CD4-positive, alpha-beta T cell treated with Interferon alpha-2 for 1 hour (primary cell): ENCODE results near the gene BIN2.

Source experiments
- DNase-seq, 2 donors: peaks; one replicate each; pipeline ENCODE4 v3.0.0-alpha.2; 2020 to 2022

BIN2 gene

GRCh38 chr12:51323966-51324895, at the start of gene BIN2:
BIN2 (minus strand) TSS chr12:51324174; CDS start chr12:51324102, 72 bp downstream.
- DNase-seq = peak; percentile 78

- DNase-seq = no peak
Measured at GRCh38 chr12:51373187-51373586, 49.2 kb upstream of the BIN2 start.

GRCh38 chr12:51372021-51372420, 48.0 kb upstream of the BIN2 start:
- DNase-seq = no peak

- DNase-seq = no peak
Measured at GRCh38 chr12:51371295-51371953, 47.5 kb upstream of the BIN2 start.

GRCh38 chr12:51370667-51371066, 46.7 kb upstream of the BIN2 start:
- DNase-seq = no peak

GRCh38 chr12:51369581-51369980, 45.6 kb upstream of the BIN2 start:
- DNase-seq = no peak

GRCh38 chr12:51368640-51369517, 44.9 kb upstream of the BIN2 start:
- DNase-seq = peak; percentile 93 to 94

GRCh38 chr12:51365276-51365675, 41.3 kb upstream of the BIN2 start:
- no peak for DNase-seq

GRCh38 chr12:51364001-51364400, 40.0 kb upstream of the BIN2 start:
- no peak for DNase-seq

GRCh38 chr12:51362747-51363342, 38.9 kb upstream of the BIN2 start:
- DNase-seq = no peak

- no peak for DNase-seq
Measured at GRCh38 chr12:51362307-51362706, 38.3 kb upstream of the BIN2 start.

GRCh38 chr12:51361161-51362016, 37.4 kb upstream of the BIN2 start:
- no peak for DNase-seq

GRCh38 chr12:51360315-51360714, 36.3 kb upstream of the BIN2 start:
- no peak for DNase-seq

GRCh38 chr12:51359851-51360250, 35.9 kb upstream of the BIN2 start:
- no peak for DNase-seq

- DNase-seq = no peak
Measured at GRCh38 chr12:51358496-51358895, 34.5 kb upstream of the BIN2 start.

GRCh38 chr12:51357374-51358047, 33.5 kb upstream of the BIN2 start:
- peak in 1 of 2 donors; percentile 29 for DNase-seq

GRCh38 chr12:51351913-51352532, 28.0 kb upstream of the BIN2 start:
- DNase-seq = peak; percentile 36 to 67

GRCh38 chr12:51349026-51349425, 25.1 kb upstream of the BIN2 start:
- DNase-seq = no peak

GRCh38 chr12:51348116-51348515, 24.1 kb upstream of the BIN2 start:
- DNase-seq = no peak

GRCh38 chr12:51346581-51346980, 22.6 kb upstream of the BIN2 start, which contains the start of gene CELA1:
CELA1 (minus strand) TSS chr12:51346679; CDS start chr12:51346638, 41 bp downstream.
- no peak for DNase-seq
